Astrocyte (in vitro differentiated cells and primary cell): ENCODE results near the gene ZCWPW1. TPM values are rescaled to one million over a fixed set of nuclear protein-coding genes. Genes with fewer than 3 reads are reported as not detected.
"Not testable (repeated sequence)": the region's sequence is repeated elsewhere in the genome, so short reads cannot be mapped to it uniquely, and the experiment has no call there.

ENCODE experiments used
- DNase-seq: peaks from one replicate; pipeline ENCODE4 v3.0.0-alpha.2; 2010; ENCODE audit warnings: low read depth
- FAIRE-seq: peaks from 2 replicates; lab custom pipeline; 2011; peaks lifted over from hg19 to GRCh38; lab: Jason Lieb, UNC
- H2AFZ ChIP-seq: 2 replicates; pipeline ENCODE4 v1.6.0; 2012; ENCODE audit warnings: low read depth, low read length, inconsistent platforms
- H3K27ac ChIP-seq: 2 replicates; pipeline ENCODE4 v1.5.1; 2011; ENCODE audit warnings: low read depth, low read length, inconsistent platforms
- H3K27me3 ChIP-seq: 2 replicates; pipeline ENCODE4 v1.6.0; 2011; ENCODE audit warnings: low read length, inconsistent platforms; ENCODE audit not compliant: insufficient read depth
- H3K36me3 ChIP-seq: 2 replicates; pipeline ENCODE4 v1.5.1; 2011; ENCODE audit warnings: low read length, inconsistent platforms; ENCODE audit not compliant: insufficient read depth
- H3K4me1 ChIP-seq: 2 replicates; pipeline ENCODE4 v1.5.1; 2011; ENCODE audit warnings: low read length, inconsistent platforms; ENCODE audit not compliant: insufficient read depth
- H3K4me2 ChIP-seq: 2 replicates; pipeline ENCODE4 v1.6.0; 2012; ENCODE audit warnings: low read length, inconsistent platforms
- H3K4me3 ChIP-seq: 2 replicates; pipeline ENCODE4 v1.5.1; 2011; ENCODE audit warnings: low read depth, mild to moderate bottlenecking, low read length, inconsistent platforms; ENCODE audit not compliant: insufficient read depth
- H3K79me2 ChIP-seq: 2 replicates; pipeline ENCODE4 v1.6.0; 2012; ENCODE audit warnings: mild to moderate bottlenecking, low read length, inconsistent platforms; ENCODE audit not compliant: insufficient read depth
- H3K9ac ChIP-seq: 2 replicates; pipeline ENCODE4 v1.6.0; 2012; ENCODE audit warnings: mild to moderate bottlenecking, low read length, inconsistent platforms
- H3K9me3 ChIP-seq: 2 replicates; pipeline ENCODE4 v1.5.1; 2012; ENCODE audit warnings: low read depth, mild to moderate bottlenecking, low read length, inconsistent platforms; ENCODE audit not compliant: insufficient read depth
- H4K20me1 ChIP-seq: 2 replicates; pipeline ENCODE4 v1.6.0; 2012; ENCODE audit warnings: low read length, inconsistent platforms; ENCODE audit not compliant: insufficient read depth
- H3K27ac Mint-ChIP-seq: one replicate; pipeline ENCODE4 v1.8.0; 2021; ENCODE audit warnings: mild to moderate bottlenecking, mixed read lengths; ENCODE audit not compliant: unreplicated experiment
- H3K27me3 Mint-ChIP-seq: one replicate; pipeline ENCODE4 v1.8.0; 2021; ENCODE audit warnings: low read depth, mixed read lengths; ENCODE audit not compliant: unreplicated experiment
- H3K36me3 Mint-ChIP-seq: one replicate; pipeline ENCODE4 v1.8.0; 2021; ENCODE audit warnings: low read depth, mixed read lengths; ENCODE audit not compliant: unreplicated experiment
- H3K4me1 Mint-ChIP-seq: one replicate; pipeline ENCODE4 v1.8.0; 2021; ENCODE audit warnings: low read depth, mixed read lengths; ENCODE audit not compliant: unreplicated experiment
- H3K4me3 Mint-ChIP-seq: one replicate; pipeline ENCODE4 v1.8.0; 2021; ENCODE audit warnings: mild to moderate bottlenecking, moderate library complexity, mixed read lengths; ENCODE audit not compliant: unreplicated experiment
- H3K9me3 Mint-ChIP-seq: one replicate; pipeline ENCODE4 v1.8.0; 2021; ENCODE audit warnings: mild to moderate bottlenecking, mixed read lengths; ENCODE audit not compliant: unreplicated experiment
- EZH2 ChIP-seq: IDR thresholded peaks from 2 replicates; pipeline ENCODE4 v1.6.1; 2012; ENCODE audit warnings: mild to moderate bottlenecking, low read length, inconsistent platforms; ENCODE audit not compliant: insufficient read depth
- total RNA-seq: library from RNA; stranded (reverse); gene quantifications from 2 replicates; pipeline ENCODE4 v1.2.1, GENCODE V29; 2021
- TF ChIP-seq, protein P1 (sequence below): IDR thresholded peaks from 2 replicates; pipeline ENCODE4 v1.5.1; 2011; ENCODE audit warnings: low read depth, mild to moderate bottlenecking, inconsistent platforms, low read length, moderate library complexity; ENCODE audit not compliant: insufficient read depth

Gene ZCWPW1
- total RNA-seq, 1 donor from 2014 or later, result 2.6 TPM

DNA sequence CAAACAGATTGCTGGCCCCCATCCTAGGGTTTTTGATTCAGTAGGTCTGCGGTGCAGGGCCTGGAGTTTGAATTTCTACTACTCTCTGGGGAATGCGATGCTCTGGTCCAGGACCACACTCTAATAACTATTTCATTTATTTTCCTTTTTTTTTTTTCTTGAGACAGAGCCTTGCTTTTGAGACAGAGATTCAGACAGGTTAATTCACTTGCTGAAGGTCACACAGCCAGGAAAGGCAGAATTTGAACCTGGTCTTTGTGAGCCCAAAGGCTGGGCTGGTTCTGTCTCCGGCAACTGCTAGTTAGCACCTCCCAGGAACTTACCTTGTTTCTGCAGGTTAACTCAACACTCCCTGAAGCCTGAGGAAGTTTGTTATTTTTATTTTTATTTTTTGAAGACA, 24.0 kb upstream of the ZCWPW1 start:
- no peak overlapping the region for H3K4me3 Mint-ChIP-seq
- Histone ChIP-seq H4K20me1 (no peaks in the 10 kb centered on the region), H3K4me2 (no peak overlapping the region), H3K4me3 (no peak overlapping the region), H3K27ac (no peak overlapping the region), H3K27me3 (no peaks in the 10 kb centered on the region), H3K9ac (no peak overlapping the region), H3K9me3 (no peaks in the 10 kb centered on the region), H2AFZ (no peak overlapping the region), H3K79me2 (no peaks in the 10 kb centered on the region), H3K4me1 (peaks cover 8% of the 10 kb centered on the region), H3K36me3 (no peaks in the 10 kb centered on the region)
- no peak for DNase-seq
- H3K9me3 Mint-ChIP-seq, result no peaks in the 10 kb centered on the region
- FAIRE-seq, result no peak
- TF ChIP-seq, protein P1, sequence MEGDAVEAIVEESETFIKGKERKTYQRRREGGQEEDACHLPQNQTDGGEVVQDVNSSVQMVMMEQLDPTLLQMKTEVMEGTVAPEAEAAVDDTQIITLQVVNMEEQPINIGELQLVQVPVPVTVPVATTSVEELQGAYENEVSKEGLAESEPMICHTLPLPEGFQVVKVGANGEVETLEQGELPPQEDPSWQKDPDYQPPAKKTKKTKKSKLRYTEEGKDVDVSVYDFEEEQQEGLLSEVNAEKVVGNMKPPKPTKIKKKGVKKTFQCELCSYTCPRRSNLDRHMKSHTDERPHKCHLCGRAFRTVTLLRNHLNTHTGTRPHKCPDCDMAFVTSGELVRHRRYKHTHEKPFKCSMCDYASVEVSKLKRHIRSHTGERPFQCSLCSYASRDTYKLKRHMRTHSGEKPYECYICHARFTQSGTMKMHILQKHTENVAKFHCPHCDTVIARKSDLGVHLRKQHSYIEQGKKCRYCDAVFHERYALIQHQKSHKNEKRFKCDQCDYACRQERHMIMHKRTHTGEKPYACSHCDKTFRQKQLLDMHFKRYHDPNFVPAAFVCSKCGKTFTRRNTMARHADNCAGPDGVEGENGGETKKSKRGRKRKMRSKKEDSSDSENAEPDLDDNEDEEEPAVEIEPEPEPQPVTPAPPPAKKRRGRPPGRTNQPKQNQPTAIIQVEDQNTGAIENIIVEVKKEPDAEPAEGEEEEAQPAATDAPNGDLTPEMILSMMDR, result no peak
- no peak for TF ChIP-seq EZH2
- no peaks in the 10 kb centered on the region for H3K36me3 Mint-ChIP-seq
- H3K27ac Mint-ChIP-seq, result no peak overlapping the region
- H3K27me3 Mint-ChIP-seq, result no peaks in the 10 kb centered on the region
- H3K4me1 Mint-ChIP-seq, result no peaks in the 10 kb centered on the region

DNA sequence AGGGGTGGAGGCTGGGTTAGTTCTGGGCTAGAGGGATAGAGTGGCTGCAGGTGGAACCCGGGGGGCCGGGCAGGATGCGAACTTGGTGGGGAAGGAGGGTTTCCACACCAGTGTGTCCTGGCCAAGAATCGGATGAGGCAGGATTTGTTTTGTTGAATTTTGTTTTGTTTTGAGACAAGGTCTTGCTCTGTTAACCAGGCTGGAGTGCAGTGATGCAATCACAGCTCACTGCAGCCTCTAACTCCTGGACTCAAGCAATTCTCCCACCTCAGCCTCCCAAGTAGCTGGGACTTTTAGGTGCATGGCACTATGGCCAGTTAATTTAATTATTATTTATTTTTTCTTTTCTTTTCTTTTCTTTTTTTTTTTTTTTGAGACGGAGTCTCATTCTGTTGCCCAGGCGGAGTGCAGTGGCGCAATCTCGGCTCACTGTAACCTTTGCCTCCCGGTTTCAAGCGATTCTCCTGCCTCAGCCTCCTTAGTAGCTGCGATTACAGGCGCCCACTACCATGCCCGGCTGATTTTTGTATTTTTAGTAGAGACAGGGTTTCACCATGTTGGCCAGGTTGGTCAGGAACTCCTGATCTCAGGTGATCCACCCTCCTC, 20.8 kb upstream of the ZCWPW1 start:
- no peak overlapping the region for H3K4me2 ChIP-seq
- H3K4me3 ChIP-seq, result no peak overlapping the region
- no peaks in the 10 kb centered on the region for H4K20me1 ChIP-seq
- no peak overlapping the region for H3K4me3 Mint-ChIP-seq
- no peak for DNase-seq
- H3K9me3 ChIP-seq, result no peaks in the 10 kb centered on the region
- no peaks in the 10 kb centered on the region for H3K36me3 ChIP-seq
- no peak for FAIRE-seq
- TF ChIP-seq, protein P1, result no peak
- no peak for TF ChIP-seq EZH2
- no peaks in the 10 kb centered on the region for H3K9me3 Mint-ChIP-seq
- H3K27me3 ChIP-seq, result no peaks in the 10 kb centered on the region
- H3K36me3 Mint-ChIP-seq, result no peaks in the 10 kb centered on the region
- H2AFZ ChIP-seq, result no peak overlapping the region
- peaks cover 17% of the 10 kb centered on the region for H3K4me1 ChIP-seq
- H3K79me2 ChIP-seq, result no peaks in the 10 kb centered on the region
- H3K27me3 Mint-ChIP-seq, result no peaks in the 10 kb centered on the region
- H3K27ac ChIP-seq, result no peak overlapping the region
- H3K9ac ChIP-seq, result no peak overlapping the region
- no peak overlapping the region for H3K27ac Mint-ChIP-seq
- H3K4me1 Mint-ChIP-seq, result peaks cover 8% of the 10 kb centered on the region

DNA sequence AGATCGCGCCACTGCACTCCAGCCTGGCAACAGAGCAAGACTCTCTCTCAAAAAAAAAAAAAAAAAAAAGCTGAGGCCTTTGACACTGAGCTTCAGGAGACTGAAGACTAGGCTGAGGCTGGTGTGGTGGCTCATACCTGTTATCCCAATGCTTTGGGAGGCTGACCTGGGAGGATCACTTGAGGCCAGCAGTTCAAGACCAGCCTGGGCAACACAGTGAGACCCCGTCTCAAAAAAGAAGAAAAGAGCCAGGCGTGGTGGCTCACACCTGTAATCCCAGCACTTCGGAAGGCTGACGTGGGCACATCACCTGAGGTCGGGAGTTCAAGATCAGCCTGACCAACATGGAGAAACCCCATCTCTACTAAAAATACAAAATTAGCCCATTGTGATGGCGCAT, 18.9 kb upstream of the ZCWPW1 start:
- H3K4me1 Mint-ChIP-seq, DNase-seq, H3K9me3 ChIP-seq, H3K27ac Mint-ChIP-seq, H3K36me3 ChIP-seq, H3K9ac ChIP-seq, FAIRE-seq, H3K27me3 ChIP-seq, H3K36me3 Mint-ChIP-seq, H3K4me2 ChIP-seq, H3K4me3 Mint-ChIP-seq, H3K27ac ChIP-seq, H3K27me3 Mint-ChIP-seq, H4K20me1 ChIP-seq, H3K79me2 ChIP-seq, H3K9me3 Mint-ChIP-seq, H2AFZ ChIP-seq, H3K4me3 ChIP-seq: not testable (repeated sequence)
- H3K4me1 ChIP-seq, result peaks cover 22% of the 10 kb centered on the region
